Stimulated activated memory B cell treated with anti-CD40 and anti-IgM and Interleukin-4, amounts not matched to agents 10 μg/mL and 1 μg/mL and 100 μg/mL, for 72 hours (primary cell): ENCODE results near the gene PKM.
"Not testable (repeated sequence)": the region's sequence is repeated elsewhere in the genome, so short reads cannot be mapped to it uniquely, and the experiment has no call there.

Experiments
- ATAC-seq: fragments of 150-1000 bp; cut with Tn5 transposase; 2 replicates; pipeline ENCODE4 v1.10.0; 2021
- H3K27ac Mint-ChIP-seq: one replicate; pipeline ENCODE4 v1.8.0; 2022; ENCODE audit warnings: mild to moderate bottlenecking, mixed read lengths
- H3K27me3 Mint-ChIP-seq: one replicate; pipeline ENCODE4 v1.8.0; 2022; ENCODE audit warnings: mixed read lengths
- H3K36me3 Mint-ChIP-seq: one replicate; pipeline ENCODE4 v1.8.0; 2022; ENCODE audit warnings: mixed read lengths
- H3K4me1 Mint-ChIP-seq: one replicate; pipeline ENCODE4 v1.8.0; 2022; ENCODE audit warnings: mixed read lengths
- H3K4me3 Mint-ChIP-seq: one replicate; pipeline ENCODE4 v1.8.0; 2022; ENCODE audit warnings: mild to moderate bottlenecking, moderate library complexity, mixed read lengths
- H3K9me3 Mint-ChIP-seq: one replicate; pipeline ENCODE4 v1.8.0; 2022; ENCODE audit warnings: mixed read lengths

Gene PKM

DNA sequence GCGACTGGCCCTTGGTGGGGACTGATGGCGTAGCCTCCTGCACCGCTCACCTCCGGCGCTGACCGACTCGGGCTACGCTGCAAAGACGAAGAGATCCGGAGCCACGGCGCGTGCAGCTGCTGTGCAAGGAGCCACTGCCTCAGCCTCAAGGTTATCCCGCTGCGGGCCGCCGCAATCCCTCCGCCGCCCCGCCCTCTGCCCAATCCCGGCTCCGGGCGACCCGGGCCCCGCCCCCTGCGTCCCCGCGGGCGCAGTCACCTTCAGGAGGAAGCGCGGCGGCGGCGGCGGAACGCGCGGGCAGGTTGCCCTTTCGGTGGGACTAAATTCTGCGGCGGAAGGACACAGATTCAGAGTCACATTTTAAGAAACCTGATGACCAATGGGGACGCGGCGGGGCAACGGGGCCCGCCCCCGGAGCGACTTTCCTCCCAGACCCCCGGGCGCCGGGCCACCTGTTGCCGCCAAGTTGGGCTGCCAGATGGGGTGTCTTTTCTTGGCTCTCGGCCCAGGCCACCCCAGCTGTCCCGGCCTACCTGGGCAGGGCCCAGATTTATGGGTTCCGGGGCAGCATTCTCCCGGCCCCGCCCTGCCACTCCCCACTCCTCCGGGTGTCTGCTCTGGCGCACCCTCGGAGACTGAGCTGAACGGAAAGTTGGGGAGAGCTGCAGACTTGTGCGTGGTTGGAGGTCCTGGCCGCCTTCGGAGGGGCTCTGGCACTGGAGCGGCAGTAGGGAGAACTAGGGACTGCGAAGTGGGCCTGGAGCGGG is at the start of gene PKM:
Gene PKM, minus strand, starts transcription at position 125 of the 767 bp plus-strand sequence. CDS start 12,093 bp downstream, outside the sequence.
- ATAC-seq: peak; percentile 77
- H3K4me1 Mint-ChIP-seq: peaks cover 48% of the 10 kb centered on the region

DNA sequence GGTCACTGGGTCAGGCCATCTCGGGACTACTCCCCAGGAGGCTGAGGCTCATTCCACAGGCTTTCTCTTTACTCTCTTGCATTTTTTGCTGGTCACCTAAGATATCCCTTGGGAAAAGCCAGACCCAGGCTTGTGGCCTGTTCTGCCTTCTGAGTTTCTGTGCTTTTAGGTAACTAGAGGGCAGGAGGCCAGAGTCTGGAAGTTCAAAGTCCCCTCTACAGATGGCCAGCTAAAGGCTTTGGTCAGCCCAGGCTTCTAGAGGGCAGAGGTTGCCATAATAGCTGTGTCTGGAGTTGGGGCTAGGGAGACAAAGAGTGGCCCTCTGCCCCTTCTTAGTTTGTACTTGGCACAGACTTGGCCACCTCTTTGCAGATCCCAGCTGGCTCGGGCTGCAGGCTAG is 49.8 kb upstream of the PKM start:
- no peaks in the 10 kb centered on the region for H3K27me3 Mint-ChIP-seq
- H3K4me3 Mint-ChIP-seq: no peak overlapping the region
- H3K4me1 Mint-ChIP-seq: no peaks in the 10 kb centered on the region
- no peaks in the 10 kb centered on the region for H3K9me3 Mint-ChIP-seq
- no peak for ATAC-seq
- no peak overlapping the region for H3K27ac Mint-ChIP-seq
- peaks cover 5% of the 10 kb centered on the region for H3K36me3 Mint-ChIP-seq

More for the DNA sequence above, at the start of gene PKM:
- Mint-ChIP-seq H3K4me3 (peak within 1 kb of the TSS; percentile 94), H3K27ac (peak within 1 kb of the TSS; percentile 92), H3K9me3 (no peaks in the 10 kb centered on the region), H3K36me3 (peaks cover 18% of the 10 kb centered on the region), H3K27me3 (no peaks in the 10 kb centered on the region)

DNA sequence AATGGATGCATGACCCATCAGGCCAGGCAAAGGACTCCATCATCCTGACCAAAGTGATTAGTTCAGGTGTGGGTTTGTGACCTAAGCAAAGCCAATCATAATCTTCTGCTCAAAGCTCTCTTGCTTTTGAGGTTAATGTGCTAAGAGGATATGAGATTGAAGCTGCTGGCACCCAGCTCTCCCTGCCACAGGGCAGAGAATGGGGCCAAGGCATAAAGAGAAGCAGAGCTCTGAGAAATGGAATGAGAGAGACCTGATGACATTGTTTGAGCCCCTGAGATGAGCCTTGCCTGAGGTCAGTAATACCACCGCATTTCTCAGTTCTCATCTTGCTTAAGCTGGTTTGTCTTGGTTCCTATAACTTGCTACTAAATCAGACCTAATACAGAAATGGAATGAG is 47.7 kb upstream of the PKM start:
- no peak overlapping the region for H3K27ac Mint-ChIP-seq
- H3K27me3 Mint-ChIP-seq: no peaks in the 10 kb centered on the region
- H3K4me1 Mint-ChIP-seq: peaks cover 5% of the 10 kb centered on the region
- peak; percentile 31 for ATAC-seq
- no peaks in the 10 kb centered on the region for H3K9me3 Mint-ChIP-seq
- no peak overlapping the region for H3K4me3 Mint-ChIP-seq
- H3K36me3 Mint-ChIP-seq: peaks cover 5% of the 10 kb centered on the region

DNA sequence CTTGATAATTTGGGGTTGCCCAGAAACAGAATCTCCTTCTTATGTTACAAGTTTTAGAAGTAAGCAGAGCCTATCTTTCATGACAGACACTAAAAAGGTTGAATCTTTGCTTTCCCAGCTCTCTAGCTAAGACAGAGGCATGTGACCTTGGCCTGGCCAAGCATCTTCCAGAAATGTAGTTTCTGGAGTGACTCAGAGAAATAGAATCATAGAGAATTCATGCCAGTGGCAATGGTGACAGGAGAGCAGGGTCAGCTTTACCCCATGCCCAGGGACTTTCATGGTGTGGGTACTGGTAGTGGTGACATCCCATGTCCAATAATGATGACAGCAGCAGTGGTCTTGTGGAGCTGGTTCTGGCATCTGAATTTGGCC is 45.3 kb upstream of the PKM start:
- no peaks in the 10 kb centered on the region for H3K9me3 Mint-ChIP-seq
- no peak overlapping the region for H3K4me3 Mint-ChIP-seq
- H3K27ac Mint-ChIP-seq: no peak overlapping the region
- H3K36me3 Mint-ChIP-seq: no peaks in the 10 kb centered on the region
- no peak for ATAC-seq
- no peaks in the 10 kb centered on the region for H3K27me3 Mint-ChIP-seq
- H3K4me1 Mint-ChIP-seq: peaks cover 23% of the 10 kb centered on the region

DNA sequence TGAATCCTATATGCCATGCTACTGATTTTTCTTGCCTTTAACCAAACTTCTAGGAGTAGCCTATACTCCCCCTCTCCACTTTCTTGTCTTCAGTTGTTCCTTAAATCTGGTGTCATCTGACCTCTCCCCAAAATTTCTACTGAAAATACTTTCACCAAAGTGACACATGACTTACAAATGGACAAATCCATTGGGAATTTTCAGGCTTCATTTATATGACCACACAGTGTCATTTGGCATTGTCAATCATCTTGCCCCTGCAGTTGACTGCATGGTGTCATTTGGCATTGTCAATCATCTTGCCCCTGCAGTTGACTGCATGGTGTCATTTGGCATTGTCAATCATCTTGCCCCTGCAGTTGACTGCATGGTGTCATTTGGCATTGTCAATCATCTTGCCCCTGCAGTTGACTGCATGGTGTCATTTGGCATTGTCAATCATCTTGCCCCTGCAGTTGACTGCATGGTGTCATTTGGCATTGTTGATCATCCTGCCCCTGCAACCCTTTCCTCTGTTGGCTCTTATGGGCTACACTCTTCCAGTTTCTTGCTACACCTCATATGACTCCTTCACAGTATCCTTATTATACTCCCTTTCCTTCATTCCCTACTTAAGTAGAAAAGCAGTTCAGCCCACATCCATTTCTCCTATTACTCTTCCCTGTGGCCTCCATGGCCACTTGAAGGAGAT is 44.8 kb upstream of the PKM start:
- not testable (repeated sequence) for H3K27ac Mint-ChIP-seq, ATAC-seq, H3K27me3 Mint-ChIP-seq, H3K36me3 Mint-ChIP-seq, H3K9me3 Mint-ChIP-seq, H3K4me3 Mint-ChIP-seq
- peaks cover 28% of the 10 kb centered on the region for H3K4me1 Mint-ChIP-seq

DNA sequence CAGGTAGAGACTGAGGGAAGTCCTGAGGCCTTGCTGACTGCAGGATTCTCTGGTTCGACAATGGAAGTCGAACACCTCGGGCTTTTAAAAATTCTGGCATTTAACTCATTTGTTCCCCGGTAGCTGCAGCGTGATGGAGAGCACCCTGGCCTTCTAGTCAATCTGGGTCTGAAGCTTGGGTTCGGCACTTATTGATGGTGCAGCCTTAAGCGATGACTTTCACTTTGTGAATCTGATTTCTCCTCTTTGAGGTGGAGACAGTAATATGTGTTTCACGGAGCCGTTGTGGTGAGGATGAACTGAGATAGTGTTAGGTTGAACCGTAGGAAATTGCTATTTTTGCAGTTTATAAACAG is 42.0 kb upstream of the PKM start:
- H3K36me3 Mint-ChIP-seq: peaks cover 13% of the 10 kb centered on the region
- no peaks in the 10 kb centered on the region for H3K9me3 Mint-ChIP-seq
- peak overlapping the region; percentile 82 for H3K4me3 Mint-ChIP-seq
- H3K27me3 Mint-ChIP-seq: no peaks in the 10 kb centered on the region
- H3K27ac Mint-ChIP-seq: peak overlapping the region; percentile 85
- no peak for ATAC-seq
- peaks cover 46% of the 10 kb centered on the region for H3K4me1 Mint-ChIP-seq

DNA sequence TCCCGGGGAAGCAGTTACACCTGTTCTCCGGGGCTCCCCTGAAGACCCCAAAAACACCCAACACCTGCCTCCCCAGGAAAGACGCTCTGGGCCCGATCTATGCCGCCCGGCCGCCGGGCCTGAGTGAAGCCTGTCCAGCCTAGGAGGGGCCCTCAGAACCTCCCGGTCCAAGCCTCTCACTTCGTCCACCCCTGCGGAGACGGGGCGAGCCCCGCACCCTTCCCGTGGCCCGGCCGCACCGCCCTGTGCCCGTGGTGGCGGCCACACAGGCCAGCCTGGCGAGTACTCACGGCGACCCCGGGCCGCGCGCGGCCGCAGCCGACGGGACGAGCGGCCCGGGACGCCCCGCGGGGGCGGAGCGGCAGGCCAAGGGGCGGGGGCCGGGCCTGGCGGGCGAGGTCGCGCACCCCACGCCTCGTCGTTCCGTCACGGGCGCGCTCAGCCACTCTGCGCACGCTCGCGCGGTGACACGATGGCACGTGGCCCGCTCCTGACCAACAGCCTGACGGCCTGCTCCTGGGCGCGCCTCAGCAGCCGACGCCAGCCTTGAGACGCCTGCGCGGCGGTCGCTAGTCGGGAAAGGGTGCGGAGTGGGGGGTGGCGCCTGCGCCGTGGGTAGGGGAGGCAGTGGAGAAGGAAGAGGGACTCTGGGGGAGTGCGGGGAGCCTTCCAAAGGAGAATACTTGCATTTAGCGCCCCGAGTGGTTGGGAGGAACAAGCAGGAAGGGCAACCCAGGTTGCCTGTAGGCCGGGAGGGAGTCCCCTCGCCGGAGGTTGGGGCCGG is 41.4 kb upstream of the PKM start, which contains the start of gene PARP6:
Gene PARP6, minus strand, starts transcription at position 342 of the 784 bp plus-strand sequence. CDS start 5,077 bp downstream, outside the sequence.
- H3K4me1 Mint-ChIP-seq: peaks cover 47% of the 10 kb centered on the region
- H3K9me3 Mint-ChIP-seq: no peaks in the 10 kb centered on the region
- no peaks in the 10 kb centered on the region for H3K27me3 Mint-ChIP-seq
- H3K27ac Mint-ChIP-seq: peak within 1 kb of the TSS; percentile 85
- H3K36me3 Mint-ChIP-seq: peaks cover 14% of the 10 kb centered on the region
- H3K4me3 Mint-ChIP-seq: peak within 1 kb of the TSS; percentile 91
- ATAC-seq: peak; percentile 99

DNA sequence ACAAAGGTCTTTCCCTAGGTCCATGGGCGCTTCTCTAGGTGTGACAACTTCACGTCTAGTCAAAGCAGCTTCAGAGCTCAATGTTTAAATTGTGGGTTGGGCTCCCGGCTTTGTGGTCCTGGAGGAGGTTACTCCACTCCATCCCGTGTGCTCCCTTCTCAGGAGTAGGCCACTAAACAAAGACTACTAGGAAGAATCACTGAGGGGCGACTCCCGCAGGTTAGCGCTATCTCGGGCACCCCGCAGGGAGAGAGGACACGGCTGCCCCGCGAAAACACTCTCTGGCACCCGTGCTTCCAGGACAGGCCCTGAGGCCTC is 40.9 kb upstream of the PKM start:
- peak overlapping the region; percentile 85 for H3K27ac Mint-ChIP-seq
- H3K36me3 Mint-ChIP-seq: peaks cover 19% of the 10 kb centered on the region
- H3K27me3 Mint-ChIP-seq: no peaks in the 10 kb centered on the region
- H3K4me3 Mint-ChIP-seq: peak overlapping the region; percentile 91
- H3K9me3 Mint-ChIP-seq: no peaks in the 10 kb centered on the region
- H3K4me1 Mint-ChIP-seq: peaks cover 50% of the 10 kb centered on the region
- ATAC-seq: no peak

DNA sequence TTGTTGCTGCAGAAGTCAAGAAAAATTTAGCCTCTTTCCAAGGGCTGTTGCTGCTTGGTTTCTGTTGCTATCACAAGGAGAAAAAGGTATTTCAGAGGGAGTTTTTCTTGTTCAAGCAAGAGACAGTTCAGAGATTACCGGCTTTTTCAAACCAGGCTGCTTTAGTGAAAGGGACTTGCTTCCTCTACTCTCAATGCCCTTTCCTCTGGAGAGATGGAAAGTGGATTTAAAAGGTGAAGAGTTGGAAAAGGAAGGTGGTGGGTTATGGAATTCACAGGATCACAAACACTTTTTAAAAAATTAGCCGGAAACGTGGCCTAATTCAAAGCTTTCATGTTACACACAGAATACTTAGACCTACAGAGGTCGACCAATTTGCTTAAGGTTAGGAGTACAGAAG is 40.2 kb upstream of the PKM start:
- Mint-ChIP-seq H3K4me3 (peak overlapping the region; percentile 91), H3K36me3 (peaks cover 24% of the 10 kb centered on the region), H3K4me1 (peaks cover 50% of the 10 kb centered on the region), H3K9me3 (no peaks in the 10 kb centered on the region), H3K27ac (peak overlapping the region; percentile 85), H3K27me3 (no peaks in the 10 kb centered on the region)
- no peak for ATAC-seq

DNA sequence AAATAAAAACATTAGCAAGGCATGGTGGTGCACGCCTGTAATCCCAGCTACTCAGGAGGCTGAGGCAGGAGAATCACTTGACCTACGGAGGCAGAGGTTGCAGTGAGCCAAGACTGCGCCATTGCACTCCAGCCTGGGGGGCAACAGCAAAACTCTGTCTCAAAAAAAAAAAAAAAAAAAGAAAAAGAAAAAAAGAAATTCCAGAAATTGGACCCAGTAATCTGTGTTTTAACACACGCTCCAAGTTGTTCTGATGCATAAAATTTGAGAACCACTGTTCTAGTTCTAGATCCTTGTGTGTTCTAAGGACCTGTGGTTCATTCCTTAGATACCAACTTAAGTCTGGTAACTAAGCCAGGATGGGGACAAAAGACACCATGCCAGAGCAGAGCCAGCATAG is 38.7 kb upstream of the PKM start:
- H3K4me1 Mint-ChIP-seq: peaks cover 50% of the 10 kb centered on the region
- no peak for ATAC-seq
- H3K27me3 Mint-ChIP-seq: no peaks in the 10 kb centered on the region
- H3K27ac Mint-ChIP-seq: no peak overlapping the region
- peaks cover 37% of the 10 kb centered on the region for H3K36me3 Mint-ChIP-seq
- H3K9me3 Mint-ChIP-seq: no peaks in the 10 kb centered on the region
- H3K4me3 Mint-ChIP-seq: no peak overlapping the region

DNA sequence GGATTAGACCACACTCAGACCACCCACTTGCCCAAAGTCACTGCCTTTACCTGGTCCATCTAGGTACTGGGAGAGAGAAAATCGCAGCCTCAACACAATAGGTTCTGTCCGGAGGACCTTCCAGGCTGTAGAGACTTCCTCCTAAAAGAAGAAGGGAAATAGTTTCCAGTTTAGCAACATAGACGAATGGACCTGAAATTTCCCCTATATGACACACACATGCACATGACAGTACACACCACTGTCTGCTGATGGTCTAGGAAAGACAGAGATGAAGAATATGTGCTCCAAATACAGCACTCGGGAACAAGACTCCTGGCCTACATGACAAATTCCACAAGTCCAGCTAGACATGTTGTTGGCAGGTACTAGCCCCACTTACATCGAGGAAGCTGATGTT is 34.0 kb upstream of the PKM start:
- H3K27me3 Mint-ChIP-seq: no peaks in the 10 kb centered on the region
- H3K27ac Mint-ChIP-seq: no peak overlapping the region
- no peaks in the 10 kb centered on the region for H3K9me3 Mint-ChIP-seq
- H3K36me3 Mint-ChIP-seq: peaks cover 75% of the 10 kb centered on the region
- H3K4me1 Mint-ChIP-seq: peaks cover 20% of the 10 kb centered on the region
- no peak overlapping the region for H3K4me3 Mint-ChIP-seq
- no peak for ATAC-seq

DNA sequence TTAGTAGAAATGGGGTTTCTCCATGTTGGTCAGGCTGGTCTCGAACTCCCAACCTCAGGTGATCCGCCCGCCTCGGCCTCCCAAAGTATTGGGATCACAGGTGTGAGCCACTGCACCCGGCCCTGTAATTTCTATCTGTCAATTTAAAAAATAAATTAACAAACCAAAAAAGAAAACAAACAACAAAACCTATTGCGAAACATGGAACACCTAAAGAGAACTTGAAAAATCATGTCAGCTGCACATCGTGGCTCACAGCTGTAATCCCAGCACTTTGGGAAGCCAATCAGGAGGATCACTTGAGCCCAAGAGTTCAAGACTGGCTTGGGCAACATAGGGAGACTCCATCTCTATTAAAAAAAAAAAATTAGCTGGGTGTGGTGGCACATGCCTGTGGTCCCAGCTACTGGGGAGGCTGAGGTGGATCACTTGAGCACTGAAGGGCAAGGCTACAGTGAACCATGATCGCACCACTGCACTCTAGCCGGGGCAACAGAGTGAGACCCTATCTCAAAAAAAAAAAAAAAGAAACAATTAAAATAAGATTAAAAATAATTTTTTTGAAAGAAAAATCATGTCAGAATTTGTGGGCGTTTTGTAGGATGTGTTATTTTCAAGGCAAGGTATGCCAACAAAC is 21.8 kb upstream of the PKM start:
- Mint-ChIP-seq H3K27ac (no peak overlapping the region), H3K27me3 (no peaks in the 10 kb centered on the region), H3K4me1 (no peaks in the 10 kb centered on the region), H3K9me3 (no peaks in the 10 kb centered on the region), H3K4me3 (no peak overlapping the region), H3K36me3 (peaks cover 82% of the 10 kb centered on the region)
- ATAC-seq: no peak

DNA sequence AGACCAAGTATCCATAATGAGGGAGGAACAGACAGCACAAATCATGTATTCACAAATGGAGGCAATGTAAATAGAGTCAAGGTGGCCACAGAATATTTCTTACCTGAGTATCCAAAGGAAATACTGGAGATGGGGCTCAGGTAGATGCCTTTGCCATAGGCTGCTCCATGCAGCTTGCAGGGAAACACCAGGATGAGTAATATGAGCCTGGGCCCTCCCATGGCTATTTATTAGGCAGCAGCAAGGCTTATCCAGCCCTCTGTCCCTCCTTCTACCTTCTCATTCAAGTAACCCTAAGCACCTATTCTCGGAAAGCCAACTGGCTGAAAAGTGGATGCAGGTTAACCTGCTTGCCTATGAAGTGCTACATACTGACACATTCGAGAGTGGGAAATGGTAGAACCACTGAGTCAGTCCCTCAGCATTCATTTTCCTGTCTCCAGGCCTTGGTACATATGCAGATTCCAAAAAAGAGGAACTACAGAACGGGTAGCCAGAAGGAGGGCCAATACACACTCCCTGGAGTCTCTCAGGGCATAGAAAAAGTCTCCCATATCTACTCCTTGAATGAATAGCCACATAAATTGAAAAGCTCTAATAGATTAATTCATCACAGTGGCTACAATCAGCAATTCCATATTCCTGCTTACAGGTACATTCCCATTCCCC is 18.3 kb upstream of the PKM start:
- no peaks in the 10 kb centered on the region for H3K4me1 Mint-ChIP-seq
- H3K4me3 Mint-ChIP-seq: no peak overlapping the region
- ATAC-seq: no peak
- peaks cover 68% of the 10 kb centered on the region for H3K36me3 Mint-ChIP-seq
- no peaks in the 10 kb centered on the region for H3K27me3 Mint-ChIP-seq
- no peaks in the 10 kb centered on the region for H3K9me3 Mint-ChIP-seq
- H3K27ac Mint-ChIP-seq: no peak overlapping the region

DNA sequence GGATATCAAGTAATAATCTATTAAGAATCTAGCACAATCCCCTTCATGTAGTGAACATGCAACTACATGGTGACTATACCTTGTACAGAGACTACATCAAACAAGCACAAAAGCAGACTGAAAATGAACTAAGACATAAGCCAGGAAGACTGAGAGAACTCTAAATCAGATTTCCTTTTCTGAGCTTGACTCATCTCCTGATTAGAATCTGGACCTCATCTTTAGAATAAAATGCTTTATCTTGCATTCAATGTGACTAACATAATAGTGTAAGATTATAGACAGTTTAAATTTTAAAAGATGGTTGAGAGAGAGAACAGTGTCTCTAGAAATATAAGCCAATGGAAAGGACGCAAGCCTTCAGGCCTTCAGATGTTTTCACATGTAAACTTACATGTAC is 17.5 kb upstream of the PKM start:
- Mint-ChIP-seq H3K4me1 (no peaks in the 10 kb centered on the region), H3K27ac (no peak overlapping the region), H3K27me3 (no peaks in the 10 kb centered on the region), H3K9me3 (no peaks in the 10 kb centered on the region), H3K36me3 (peaks cover 70% of the 10 kb centered on the region), H3K4me3 (no peak overlapping the region)
- no peak for ATAC-seq
